ENCODE data around the gene SMAD5.

SMAD5 gene

GRCh38 chr5:136132557-136133221 lies at the start of gene SMAD5:
TSS of gene SMAD5 (plus strand) at chr5:136132845. CDS start at chr5:136153761, 20,916 bp downstream.
- DNase-seq (ENCODE audit: low read depth, low spot score), result peak; percentile 88

- no peak for DNase-seq (ENCODE audit: low read depth, low spot score)
Observed at GRCh38 chr5:136084698-136085097, 47.9 kb upstream of the SMAD5 start.

GRCh38 chr5:136086783-136087566 lies 45.7 kb upstream of the SMAD5 start:
- DNase-seq (ENCODE audit: low read depth, low spot score), result no peak

- no peak for DNase-seq (ENCODE audit: low read depth, low spot score)
Observed at GRCh38 chr5:136087961-136088871, 44.4 kb upstream of the SMAD5 start.

GRCh38 chr5:136089791-136090190 lies 42.9 kb upstream of the SMAD5 start:
- no peak for DNase-seq (ENCODE audit: low read depth, low spot score)

- DNase-seq (ENCODE audit: low read depth, low spot score), result no peak
Observed at GRCh38 chr5:136090319-136090718, 42.3 kb upstream of the SMAD5 start.

GRCh38 chr5:136094189-136094912 lies 38.3 kb upstream of the SMAD5 start:
- no peak for DNase-seq (ENCODE audit: low read depth, low spot score)

- no peak for DNase-seq (ENCODE audit: low read depth, low spot score)
Observed at GRCh38 chr5:136094913-136095641, 37.6 kb upstream of the SMAD5 start.

GRCh38 chr5:136098176-136098575 lies 34.5 kb upstream of the SMAD5 start:
- DNase-seq (ENCODE audit: low read depth, low spot score), result no peak

GRCh38 chr5:136099870-136100269 lies 32.8 kb upstream of the SMAD5 start:
- no peak for DNase-seq (ENCODE audit: low read depth, low spot score)

GRCh38 chr5:136101884-136102283 lies 30.8 kb upstream of the SMAD5 start:
- DNase-seq (ENCODE audit: low read depth, low spot score), result no peak

GRCh38 chr5:136103118-136103517 lies 29.5 kb upstream of the SMAD5 start:
- no peak for DNase-seq (ENCODE audit: low read depth, low spot score)

- DNase-seq (ENCODE audit: low read depth, low spot score), result no peak
Observed at GRCh38 chr5:136104306-136104965, 28.2 kb upstream of the SMAD5 start.

- DNase-seq (ENCODE audit: low read depth, low spot score), result no peak
Observed at GRCh38 chr5:136106351-136107031, 26.2 kb upstream of the SMAD5 start.

- DNase-seq (ENCODE audit: low read depth, low spot score), result no peak
Observed at GRCh38 chr5:136108180-136108611, 24.4 kb upstream of the SMAD5 start.

GRCh38 chr5:136108766-136109165 lies 23.9 kb upstream of the SMAD5 start:
- DNase-seq (ENCODE audit: low read depth, low spot score), result no peak

GRCh38 chr5:136109453-136110135 lies 23.1 kb upstream of the SMAD5 start:
- no peak for DNase-seq (ENCODE audit: low read depth, low spot score)

GRCh38 chr5:136113606-136114005 lies 19.0 kb upstream of the SMAD5 start:
- DNase-seq (ENCODE audit: low read depth, low spot score), result no peak
